ENCODE results near the gene PCSK2.

GRCh38 chr20:17399303-17399985 lies 172.6 kb downstream of the PCSK2 start:
- TF ChIP-seq CTCF (IDR thresholded peaks at IDR 0.05 in 8 of 11, conservative IDR thresholded peaks at IDR 0.05 in 3 of 11): no peak
- no peak for TF ChIP-seq POLR2AphosphoS5 (IDR thresholded peaks at IDR 0.05)
- TF ChIP-seq POLR2A (IDR thresholded peaks at IDR 0.05): no peak

Measured in spleen (tissue), 7 donors.